Subcutaneous preadipocyte (primary cell): ENCODE measurements around the gene DALRD3. TPM values are rescaled to one million over a fixed set of nuclear protein-coding genes. Genes with fewer than 3 reads are reported as not detected.
A peak's percentile ranks its signal among the peaks of the same experiment; 100 is the strongest.

Experiments
- small RNA-seq: library from RNA; depleted of rRNA; stranded (forward); fragments of <200 nt; gene quantifications from one replicate; pipeline ENCODE3, GENCODE V24; 2012
- total RNA-seq: library from RNA; depleted of rRNA; stranded (reverse); fragments of >200 nt; gene quantifications from 2 replicates; pipeline ENCODE4 v1.2.3, GENCODE V29; 2012

The DALRD3 gene
- 46.9 and 59.9 TPM in 2 replicates for total RNA-seq

GRCh38 chr3:49017971-49018706, at the start of gene DALRD3:
TSS of gene DALRD3 (minus strand) at chr3:49018580. CDS start at chr3:49018564, 16 bp downstream.

DNA sequence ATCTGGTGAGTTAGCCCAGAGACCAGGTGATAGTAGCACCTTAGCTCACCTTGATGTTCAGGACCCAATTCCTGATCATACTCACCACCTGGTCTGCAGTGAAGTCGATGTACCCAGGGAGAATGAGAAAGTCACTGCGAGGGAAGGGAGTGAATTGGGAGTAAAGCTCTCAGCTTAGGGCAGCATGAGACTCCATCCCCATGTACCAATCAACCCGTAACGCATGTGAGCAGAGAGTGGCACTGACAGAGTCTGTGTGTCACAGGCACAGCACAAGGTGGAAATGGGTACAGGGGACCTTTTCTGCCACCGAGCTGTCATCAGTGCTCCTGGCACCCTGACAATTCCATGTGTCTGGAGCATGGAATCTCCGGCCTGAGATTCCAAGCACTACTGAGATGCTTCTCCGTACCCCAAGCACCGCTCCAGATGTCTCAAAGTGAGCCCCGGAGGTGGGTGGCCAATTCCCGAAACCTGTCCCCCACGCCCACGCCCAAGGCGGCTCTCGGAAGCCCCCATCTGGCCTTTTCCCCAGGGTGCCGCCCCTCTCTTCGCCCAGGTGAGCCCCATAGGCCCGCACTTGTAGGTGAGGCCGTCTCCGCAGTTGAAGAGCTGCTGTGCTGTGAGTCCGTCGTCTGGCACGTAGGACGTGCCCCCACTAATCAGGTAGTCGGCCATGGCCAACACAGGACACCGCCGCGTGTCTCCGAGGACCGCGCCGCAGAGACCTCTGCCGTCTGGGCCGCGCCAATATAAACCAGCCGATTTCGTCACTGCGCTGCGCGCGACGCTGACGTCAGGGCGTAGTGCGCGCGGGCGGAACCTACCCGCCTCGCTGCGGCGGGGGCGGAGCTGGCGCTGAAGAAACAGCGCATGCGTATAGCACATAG, 10.5 kb upstream of the DALRD3 start, which contains the start of gene IMPDH2:
Gene IMPDH2, minus strand, starts transcription at position 726 of the 890 bp plus-strand sequence. Its CDS starts 48 bp downstream, at position 678.

GRCh38 chr3:49021813-49022687, 3.7 kb upstream of the DALRD3 start, which contains the start of gene NDUFAF3:
TSS of gene NDUFAF3 (plus strand) at chr3:49022121. CDS start at chr3:49022145, 24 bp downstream.

GRCh38 chr3:49007068-49007770, 11.2 kb downstream of the DALRD3 start, which contains the start of gene WDR6:
TSS of gene WDR6 (plus strand) at chr3:49007391. CDS start at chr3:49007432, 41 bp downstream.

GRCh38 chr3:48989796-48990635, 28.4 kb downstream of the DALRD3 start, which contains the start of gene P4HTM:
TSS of gene P4HTM (plus strand) at chr3:48990241. CDS start at chr3:48990257, 16 bp downstream.

Small RNA genes lying within 50 kb of the gene (small RNA-seq; reads per million reads assigned to genes)
- gene MIR191 (18,047 reads per million, percentile 100 among the genes with 10 or more reads in this experiment), gene MIR425 (653 reads per million, percentile 99 among the genes with 10 or more reads in this experiment)

Other genes with a start within 250 kb of the DALRD3 start
- 35.6 and 57.3 TPM in 2 replicates for gene PRKAR2A, start 170.7 kb downstream of the DALRD3 start, total RNA-seq
- gene SLC25A20, start 119.7 kb downstream of the DALRD3 start, total RNA-seq = 9.9 and 12.9 TPM in 2 replicates
- 51.1 and 68.0 TPM in 2 replicates for gene ARIH2, start 99.7 kb downstream of the DALRD3 start, total RNA-seq
- 20.5 and 29.4 TPM in 2 replicates for gene P4HTM, start 28.3 kb downstream of the DALRD3 start, total RNA-seq
- 58.4 and 62.4 TPM in 2 replicates for gene WDR6, start 11.2 kb downstream of the DALRD3 start, total RNA-seq
- gene NDUFAF3, start 3.5 kb upstream of the DALRD3 start, total RNA-seq = 42.8 and 47.8 TPM in 2 replicates
- gene IMPDH2, start 10.8 kb upstream of the DALRD3 start, total RNA-seq = 479 and 516 TPM in 2 replicates
- 109 and 145 TPM in 2 replicates for gene QRICH1, start 75.5 kb upstream of the DALRD3 start, total RNA-seq
- gene QARS1, start 86.2 kb upstream of the DALRD3 start, total RNA-seq = 239 and 293 TPM in 2 replicates
- gene USP19, start 102.2 kb upstream of the DALRD3 start, total RNA-seq = 32.0 and 41.1 TPM in 2 replicates
- gene LAMB2, start 114.5 kb upstream of the DALRD3 start, total RNA-seq = 193 and 231 TPM in 2 replicates
- 23.1 and 24.6 TPM in 2 replicates for gene CCDC71, start 147.8 kb upstream of the DALRD3 start, total RNA-seq
- 7.6 and 12.5 TPM in 2 replicates for gene KLHDC8B, start 153.0 kb upstream of the DALRD3 start, total RNA-seq